NCI-H187 treated with DMSO at 0.1 percent for 48 hours (cell line): ENCODE measurements around the gene SEC61A1.

Experiments used
- DNase-seq: peaks from one replicate; lab custom pipeline; 2025; lab: John Stamatoyannopoulos, UW

The SEC61A1 gene

DNA sequence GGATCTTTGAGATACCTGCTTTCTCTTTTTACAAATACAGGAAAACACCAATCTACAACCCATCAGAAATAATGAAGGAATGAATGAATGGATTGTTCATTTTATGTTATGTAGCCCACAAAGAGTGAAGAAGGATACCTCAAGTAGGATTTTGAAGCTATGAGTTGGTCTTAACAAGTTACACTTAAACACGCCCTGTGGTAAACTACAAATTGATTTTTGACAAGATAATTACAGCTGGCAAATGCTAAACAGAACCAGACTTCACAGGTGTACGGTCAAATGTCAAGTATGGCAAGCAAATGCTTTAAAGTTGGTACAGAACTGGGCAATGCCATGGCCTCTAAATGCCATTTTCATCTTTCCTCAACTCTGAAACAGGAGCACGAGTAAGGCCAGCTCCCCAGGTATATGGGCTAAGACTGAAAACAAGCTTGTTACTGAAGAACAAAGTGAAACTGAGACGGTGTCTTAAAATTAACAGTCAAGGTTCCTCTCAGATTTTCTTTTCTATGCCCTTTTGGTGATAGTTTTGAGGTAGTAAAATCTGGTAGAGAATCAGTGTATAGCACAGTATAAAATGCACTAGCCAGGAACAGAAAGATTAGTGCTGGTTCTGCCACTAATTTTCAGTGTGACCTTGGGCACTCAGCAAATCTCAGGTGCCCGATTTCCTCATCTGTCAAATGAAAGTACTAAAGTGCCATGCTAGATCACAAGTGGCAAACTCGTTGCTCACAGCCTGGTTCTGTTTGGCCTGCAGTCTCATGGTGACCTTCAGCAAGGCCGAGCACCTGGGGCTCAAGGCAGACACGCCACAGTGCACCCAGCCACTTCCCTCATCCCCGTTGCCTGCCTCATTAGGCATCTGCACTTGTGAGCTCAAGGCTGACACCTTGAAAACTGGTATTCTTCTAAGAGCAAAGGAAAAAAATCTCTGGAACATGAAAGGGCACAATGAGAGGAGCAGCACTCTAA lies 61.9 kb downstream of the SEC61A1 start:
- no peak for DNase-seq
